GM21717 (cell line): Measurements from ENCODE around the gene TP53INP2.
A peak's percentile ranks its signal among the peaks of the same experiment; 100 is the strongest.
"Not testable (repeated sequence)": the region's sequence is repeated elsewhere in the genome, so short reads cannot be mapped to it uniquely, and the experiment has no call there.

Source experiments
- ATAC-seq: cut with Tn5 transposase; IDR thresholded peaks from one replicate; pipeline ENCODE4 v1.9.1; 2021; ENCODE audit warnings: mild to moderate bottlenecking, moderate library complexity; ENCODE audit not compliant: unreplicated experiment

TP53INP2 gene, protein sequence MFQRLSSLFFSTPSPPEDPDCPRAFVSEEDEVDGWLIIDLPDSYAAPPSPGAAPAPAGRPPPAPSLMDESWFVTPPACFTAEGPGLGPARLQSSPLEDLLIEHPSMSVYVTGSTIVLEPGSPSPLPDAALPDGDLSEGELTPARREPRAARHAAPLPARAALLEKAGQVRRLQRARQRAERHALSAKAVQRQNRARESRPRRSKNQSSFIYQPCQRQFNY

DNA sequence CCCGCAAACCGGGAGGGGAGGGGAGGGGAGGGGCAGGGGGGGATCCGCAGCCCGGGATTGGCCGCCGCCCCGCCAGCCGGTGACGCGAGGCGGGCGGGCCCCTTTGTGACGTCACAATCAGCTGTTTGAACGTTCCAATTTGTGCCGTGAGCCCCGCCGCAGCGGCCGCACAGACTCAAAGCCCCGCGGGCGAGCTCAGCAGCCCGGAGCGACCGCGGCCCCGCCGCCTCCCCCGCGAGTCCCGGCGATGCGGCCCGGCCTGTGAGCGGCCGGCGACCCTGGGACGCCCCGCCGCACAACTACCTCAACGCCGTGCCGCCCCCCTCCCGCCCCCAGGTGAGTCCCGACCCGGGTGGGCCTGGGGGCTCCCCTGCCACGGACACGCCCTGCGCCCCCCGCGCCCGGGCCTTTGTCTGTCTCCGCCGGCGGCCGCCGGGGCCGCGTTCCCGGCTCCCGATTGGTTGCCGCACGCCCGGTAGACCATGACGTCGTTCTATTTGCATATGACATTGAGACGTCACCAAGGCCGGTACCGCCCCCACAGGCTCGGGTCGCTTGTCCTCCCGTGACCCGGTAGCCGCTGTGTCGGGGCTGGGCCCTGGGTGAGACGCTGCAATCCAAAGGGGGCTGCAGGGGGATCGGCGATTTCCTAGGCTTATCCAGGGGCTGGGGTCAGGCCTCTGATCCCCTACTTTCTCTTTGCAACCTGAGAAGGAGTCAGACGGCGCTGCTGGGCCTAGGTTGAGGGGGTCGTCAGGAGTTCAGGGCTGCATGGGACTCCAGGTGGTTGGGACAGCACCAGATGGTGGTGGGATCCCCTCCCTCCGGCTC lies at the start of gene TP53INP2:
Gene TP53INP2 (plus strand): TSS at position 168 of the 831 bp plus-strand sequence. CDS start 4,396 bp downstream, outside the sequence.
- peak; percentile 50 for ATAC-seq

DNA sequence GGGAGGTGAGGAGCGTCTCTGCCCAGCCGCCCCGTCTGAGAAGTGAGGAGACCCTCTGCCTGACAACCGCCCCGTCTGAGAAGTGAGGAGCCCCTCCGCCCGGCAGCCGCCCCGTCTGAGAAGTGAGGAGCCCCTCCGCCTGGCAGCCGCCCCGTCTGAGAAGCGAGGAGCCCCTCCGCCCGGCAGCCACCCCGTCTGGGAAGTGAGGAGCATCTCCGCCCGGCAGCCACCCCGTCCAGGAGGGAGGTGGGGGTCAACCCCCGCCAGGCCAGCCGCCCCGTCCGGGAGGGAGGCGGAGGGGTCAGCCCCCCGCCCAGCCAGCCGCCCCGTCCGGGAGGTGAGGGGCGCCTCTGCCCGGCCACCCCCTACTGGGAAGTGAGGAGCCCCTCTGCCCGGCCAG lies 45.5 kb upstream of the TP53INP2 start:
- not testable (repeated sequence) for ATAC-seq

DNA sequence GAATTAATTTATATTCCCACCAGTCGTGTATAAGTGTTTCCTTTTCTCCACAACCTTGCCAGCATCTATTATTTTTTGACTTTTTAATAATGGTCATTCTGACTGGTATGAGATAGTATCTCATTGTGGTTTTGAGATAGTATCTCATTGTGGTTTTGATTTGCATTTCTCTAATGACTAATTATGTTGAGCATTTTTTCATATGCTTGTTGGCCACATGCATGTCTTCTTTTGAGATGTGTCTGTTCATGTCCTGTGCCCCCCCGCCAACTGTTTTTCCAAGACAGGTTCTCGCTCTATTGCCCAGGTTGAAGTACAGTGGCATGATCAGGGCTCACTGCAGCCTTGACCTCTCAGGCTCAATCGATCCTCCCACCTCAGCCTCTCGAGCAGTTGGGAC lies 42.3 kb upstream of the TP53INP2 start:
- not testable (repeated sequence) for ATAC-seq

DNA sequence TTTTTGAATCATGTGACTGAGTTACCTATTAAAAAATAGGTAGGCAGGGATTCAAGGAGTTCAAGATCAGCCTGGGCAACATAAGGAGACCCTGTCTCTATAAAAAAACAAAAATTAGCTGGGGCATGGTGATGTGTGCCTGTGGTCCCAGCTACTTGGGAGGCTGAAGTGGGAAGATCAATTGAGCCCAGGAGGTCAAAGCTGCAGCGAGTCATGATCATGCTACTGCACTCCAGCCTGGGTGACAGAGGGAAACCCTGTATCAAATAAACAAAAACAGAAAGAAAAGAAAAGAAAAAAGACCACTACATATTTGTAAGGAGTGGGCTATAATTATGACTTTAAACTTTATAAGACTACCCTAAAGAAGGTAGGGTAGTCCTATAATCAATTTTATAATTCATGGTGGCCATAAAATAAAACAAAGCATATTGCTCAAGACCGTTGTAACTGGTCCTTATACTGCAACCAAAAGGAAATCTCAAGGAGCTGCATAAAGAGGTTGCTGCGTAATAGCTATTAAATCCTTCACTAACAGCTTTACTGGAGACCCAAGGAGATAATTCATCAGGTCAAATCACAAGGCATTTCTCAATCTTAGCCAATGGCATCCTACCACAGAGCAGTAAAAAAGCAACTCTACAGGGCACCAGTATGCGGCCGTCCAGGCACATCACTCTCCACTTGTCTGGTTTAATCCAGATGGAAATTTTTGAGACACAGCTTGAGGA lies 40.8 kb upstream of the TP53INP2 start:
- ATAC-seq = no peak

DNA sequence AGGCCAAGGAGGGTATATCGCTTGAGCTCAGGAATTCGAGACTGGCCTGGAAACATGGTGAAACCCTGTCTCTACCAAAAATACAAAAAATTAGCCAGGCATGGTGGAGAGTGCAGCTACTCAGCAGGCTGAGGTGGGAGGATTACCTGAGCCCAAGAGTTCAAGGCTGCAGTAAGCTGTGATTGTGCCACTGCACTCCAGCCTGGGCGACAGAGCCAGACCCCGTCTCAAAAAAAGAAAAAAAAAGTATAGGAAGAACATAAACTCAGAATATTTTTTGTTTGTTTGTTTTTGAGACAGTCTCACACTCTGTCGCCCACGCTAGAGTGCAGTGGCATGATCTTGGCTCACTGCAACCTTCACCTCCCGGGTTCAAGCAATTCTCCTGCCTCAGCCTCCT lies 39.4 kb upstream of the TP53INP2 start:
- ATAC-seq = not testable (repeated sequence)

DNA sequence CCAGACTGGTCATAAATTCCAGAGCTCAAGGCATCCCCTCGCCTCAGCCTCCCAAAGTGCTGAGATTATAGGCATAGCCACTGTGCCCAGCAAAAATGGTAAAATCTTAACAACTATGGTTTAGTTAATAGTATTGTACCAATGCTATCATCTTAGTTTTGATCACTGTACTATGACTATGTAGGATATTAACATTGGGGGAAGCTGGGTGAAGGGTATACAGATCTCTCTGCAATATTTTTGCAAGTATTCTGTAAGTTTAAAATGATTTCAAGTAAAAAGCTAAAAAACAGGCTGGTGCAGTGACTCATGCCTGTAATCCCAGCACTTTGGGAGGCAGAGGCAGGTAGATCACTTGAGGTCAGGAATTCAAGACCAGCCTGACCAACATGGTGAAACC lies 35.0 kb upstream of the TP53INP2 start:
- ATAC-seq = no peak

DNA sequence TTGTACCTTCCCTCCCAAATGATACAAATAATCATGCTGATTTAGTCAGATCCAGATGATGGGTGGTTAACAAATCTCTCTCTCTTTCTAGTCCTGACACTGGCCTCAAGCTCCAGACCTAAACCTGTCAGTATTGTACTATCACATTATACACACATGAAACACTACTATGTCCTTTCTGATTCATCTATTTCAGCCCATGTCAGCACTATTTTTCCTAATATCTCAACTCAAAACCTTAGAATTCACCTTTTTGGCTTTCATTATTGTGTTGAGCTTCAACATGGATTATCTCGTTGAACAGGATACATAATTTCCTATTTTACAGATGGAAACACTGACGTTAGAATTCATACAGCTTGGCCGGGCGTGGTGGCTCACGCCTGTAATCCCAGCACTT lies 30.7 kb upstream of the TP53INP2 start:
- ATAC-seq = no peak

DNA sequence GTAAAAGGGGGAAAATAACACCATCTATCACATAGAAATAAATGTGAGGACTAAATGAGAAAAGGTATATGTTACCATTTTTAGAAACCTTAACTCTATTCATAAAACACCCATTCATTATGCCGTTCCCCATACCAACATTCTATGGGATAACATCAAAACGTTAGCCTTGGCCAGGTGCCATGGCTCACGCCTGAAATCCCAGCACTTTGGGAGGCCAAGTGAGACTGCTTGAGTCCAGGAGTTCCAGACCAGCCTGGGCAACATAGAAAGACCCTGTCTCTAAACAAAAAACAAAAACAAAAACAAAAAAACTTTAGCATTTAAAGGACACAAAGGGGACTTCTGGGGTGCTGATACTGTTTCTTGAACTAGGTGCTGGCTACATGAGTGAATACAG lies 28.6 kb upstream of the TP53INP2 start:
- no peak for ATAC-seq

DNA sequence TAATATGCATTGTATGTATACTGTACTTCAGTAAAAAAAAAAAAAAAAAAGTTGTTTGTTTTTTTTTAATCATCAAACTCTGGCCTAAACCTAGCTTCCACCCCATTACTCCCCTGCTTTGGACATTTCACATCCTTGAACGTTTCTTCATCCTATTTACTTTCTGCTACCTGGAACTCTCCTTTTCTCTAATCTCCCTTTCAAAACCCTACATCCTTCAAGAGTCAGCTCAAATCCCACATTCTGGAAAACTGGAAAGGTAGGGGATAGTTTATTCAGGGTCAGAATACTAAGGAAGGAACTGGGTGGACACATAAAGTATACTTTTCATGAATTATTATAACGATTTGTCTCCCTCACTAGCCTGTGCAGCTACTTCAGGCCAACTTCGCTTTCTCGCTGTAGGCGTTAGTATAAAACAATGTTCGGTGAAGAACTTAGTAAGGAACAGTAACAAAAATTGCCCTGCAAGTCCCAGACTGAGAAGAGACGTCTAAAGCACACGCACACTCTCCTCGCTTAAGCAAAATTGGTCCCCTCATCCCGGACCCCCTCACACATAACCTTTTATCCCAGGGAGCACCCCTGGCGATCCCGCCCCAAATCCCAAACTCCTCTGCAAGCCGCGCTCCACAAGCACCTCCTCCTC lies 28.0 kb upstream of the TP53INP2 start:
- ATAC-seq = no peak

DNA sequence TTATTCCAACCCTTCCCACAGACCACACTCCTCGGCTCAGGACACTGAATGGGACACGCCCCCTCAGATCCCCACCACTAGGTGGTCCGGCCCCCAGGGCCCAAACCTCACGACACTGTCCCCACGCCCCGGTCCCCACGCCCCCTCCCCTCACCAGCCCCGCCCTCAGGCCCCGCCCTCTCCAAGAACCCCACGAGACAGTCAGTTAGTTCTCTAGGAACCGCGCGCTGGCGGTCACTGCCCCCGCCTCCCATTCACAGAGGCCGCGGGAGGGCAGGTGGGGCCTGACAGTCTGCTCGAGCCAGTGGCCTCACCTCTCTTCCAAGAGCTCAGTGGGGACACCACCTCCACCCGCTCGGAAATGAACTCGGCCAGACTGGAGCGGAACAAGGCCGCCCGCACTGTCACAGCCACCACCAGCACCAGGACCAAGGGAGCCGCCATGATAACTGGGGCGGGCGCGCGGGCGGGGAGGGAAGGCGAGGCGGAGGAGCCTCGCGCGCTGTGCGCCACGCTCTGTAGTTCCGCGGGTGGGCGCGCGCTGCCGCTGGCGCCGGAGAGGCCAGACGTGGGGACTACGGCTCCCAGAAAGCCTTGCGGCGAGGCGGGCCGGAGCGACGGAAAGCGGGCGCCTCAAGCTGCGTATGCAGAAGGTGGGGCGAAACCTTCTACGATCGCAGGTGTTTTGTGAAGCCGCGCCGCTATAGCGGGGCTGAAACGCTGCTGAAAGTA lies 27.3 kb upstream of the TP53INP2 start, which contains the start of gene PIGU:
Gene PIGU (minus strand): TSS at position 451 of the 732 bp plus-strand sequence. CDS start 7 bp downstream, at position 444.
- ATAC-seq = peak; percentile 93

DNA sequence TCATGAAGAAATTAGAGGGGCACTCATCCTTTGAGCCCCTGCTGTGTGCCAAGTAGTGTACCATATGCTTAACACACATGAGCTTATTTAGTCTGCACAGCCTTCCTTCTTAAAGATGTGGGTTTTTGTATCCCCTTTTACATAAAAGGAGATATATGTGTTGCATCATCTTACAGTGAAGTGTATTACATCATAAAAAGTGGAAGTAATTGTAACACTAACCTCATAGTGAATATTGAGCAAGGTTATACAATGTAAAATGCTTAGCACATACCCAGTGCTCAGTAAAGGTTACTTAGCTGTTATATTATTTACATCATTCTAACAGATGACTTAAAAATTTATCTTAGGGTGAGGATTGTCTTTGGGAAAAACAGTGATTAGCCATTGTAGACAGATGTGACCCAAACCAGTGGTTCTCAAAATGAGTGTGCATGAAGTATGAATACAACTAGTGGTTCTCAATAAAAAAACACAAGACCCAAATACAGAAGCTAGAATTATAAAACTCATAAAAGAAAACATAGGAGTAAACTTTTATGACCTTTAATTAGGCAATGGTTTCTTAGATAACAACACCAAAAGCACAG lies 23.5 kb upstream of the TP53INP2 start:
- ATAC-seq = no peak

DNA sequence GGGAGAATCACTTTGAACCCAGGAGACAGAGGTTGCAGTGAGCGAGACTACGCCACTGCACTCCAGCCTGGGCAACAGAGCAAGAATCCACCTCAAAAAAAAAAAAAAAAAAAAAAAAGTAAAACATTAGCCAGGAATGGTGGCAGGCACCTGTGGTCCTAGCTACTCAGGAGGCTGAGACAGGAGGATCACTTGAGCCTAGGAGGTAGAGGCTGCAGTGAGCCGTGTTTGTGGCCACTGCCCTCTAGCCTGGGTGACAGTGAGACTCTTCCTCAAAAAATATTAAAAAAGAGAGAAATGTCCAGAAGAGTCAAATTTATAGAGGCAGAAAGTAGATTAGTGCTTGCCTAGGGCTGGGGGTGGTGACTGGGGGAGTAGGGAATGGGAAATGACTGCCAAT lies 20.5 kb upstream of the TP53INP2 start:
- no peak for ATAC-seq

DNA sequence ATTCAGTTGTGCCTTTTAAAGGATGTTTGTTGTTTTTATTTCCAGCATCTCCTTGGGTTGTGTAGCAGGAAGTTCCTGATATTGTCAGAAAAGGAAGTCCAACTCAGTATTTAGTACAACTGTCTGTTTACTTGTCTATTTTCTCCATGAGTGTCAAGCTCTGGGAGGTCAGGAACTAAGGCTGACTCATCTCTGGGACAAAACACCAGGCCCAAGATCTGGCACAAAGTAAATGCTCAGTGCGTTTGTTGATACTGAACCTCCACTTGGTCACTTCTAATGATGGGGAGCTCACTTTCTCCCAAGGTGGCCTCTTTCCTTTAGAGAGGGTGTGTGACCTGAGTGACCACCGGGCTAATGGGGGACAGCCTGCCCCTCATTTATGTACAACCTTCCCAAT lies 14.7 kb upstream of the TP53INP2 start:
- no peak for ATAC-seq

DNA sequence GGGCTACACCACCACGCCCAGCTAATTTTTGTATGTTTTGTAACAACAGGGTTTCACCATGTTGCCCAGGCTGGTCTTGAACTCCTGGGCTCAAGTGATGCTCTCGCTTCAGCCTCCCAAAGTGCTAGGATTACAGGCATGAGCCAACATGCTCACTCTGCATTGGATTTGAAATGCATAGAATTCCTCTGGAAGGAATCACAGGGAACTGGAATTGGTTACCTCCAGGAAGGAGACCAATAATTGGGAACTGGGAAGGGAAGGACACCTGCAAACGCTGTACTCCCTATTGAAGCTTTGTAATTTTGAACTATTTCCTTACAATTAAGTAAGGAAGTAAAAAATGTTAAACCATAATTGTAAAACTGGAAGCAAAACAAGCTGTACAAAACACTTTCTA lies 12.3 kb upstream of the TP53INP2 start:
- ATAC-seq = no peak

DNA sequence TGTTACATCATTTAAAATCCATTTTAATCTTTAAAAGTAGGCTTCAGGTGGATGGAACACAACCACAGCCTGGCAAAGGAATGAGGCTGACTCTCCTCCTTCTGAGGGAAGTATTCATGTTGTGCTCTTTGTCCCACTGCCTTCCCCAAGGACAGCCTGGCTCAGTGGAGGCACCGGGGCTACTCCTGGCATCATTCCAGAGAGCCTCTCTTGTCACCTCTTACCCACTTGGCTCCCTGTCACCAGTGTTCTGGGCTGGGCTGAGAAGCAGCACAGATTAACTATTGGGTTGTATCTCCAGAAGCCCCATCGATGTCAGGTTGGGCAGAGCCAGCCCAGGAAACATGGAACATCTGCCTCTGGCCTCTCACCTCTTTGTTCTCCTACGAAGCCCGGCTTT lies 10.7 kb upstream of the TP53INP2 start:
- no peak for ATAC-seq

DNA sequence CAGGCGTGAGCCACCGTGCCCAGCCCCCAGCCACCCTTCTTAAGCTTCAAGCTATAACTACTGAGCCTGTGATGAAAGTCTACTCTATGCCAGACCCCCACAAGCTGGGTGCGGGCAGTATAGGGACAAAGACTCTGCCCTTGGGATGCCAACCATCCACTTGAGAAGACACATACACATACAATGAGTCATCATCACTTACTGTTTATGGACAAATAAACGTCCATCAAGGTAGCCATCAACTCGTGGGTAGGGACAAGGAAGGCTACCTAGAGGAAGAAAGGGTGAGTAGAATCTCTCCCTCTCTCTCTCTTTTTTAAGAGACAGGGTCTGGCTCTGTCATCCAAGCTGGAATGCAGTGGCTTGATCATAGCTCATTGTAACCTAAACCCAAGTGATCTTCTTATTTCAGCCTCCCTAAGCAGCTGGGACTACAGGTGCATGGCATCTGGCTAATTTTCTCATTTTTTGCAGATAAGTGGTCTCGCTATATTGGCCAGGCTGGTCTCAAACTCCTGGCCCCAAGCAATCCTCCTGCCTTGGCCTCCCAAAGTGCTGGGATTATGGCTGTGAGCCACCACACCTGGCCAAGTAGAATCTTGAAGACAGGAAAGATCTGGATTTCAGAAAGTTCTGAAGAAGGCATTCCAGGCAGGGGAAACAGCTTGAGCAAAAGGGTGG lies 2.6 kb upstream of the TP53INP2 start:
- ATAC-seq = no peak

DNA sequence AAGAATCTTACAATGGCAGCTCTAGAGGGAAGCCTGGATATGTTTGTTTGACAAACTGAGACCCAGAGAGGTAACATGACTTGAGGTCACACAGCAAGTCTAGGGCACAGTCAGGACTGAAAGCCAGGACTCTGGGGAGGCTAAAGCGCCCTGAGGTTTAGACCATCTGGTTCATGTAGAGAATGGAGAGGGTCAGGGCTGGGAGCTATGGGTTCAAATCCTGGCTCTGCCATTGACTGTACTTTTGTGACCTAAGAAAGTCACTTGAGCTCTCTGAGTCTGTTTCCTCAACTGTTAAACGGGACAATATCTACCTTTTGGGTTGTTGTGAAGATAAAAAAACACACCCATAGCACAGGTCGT lies 1.1 kb upstream of the TP53INP2 start:
- ATAC-seq = no peak

DNA sequence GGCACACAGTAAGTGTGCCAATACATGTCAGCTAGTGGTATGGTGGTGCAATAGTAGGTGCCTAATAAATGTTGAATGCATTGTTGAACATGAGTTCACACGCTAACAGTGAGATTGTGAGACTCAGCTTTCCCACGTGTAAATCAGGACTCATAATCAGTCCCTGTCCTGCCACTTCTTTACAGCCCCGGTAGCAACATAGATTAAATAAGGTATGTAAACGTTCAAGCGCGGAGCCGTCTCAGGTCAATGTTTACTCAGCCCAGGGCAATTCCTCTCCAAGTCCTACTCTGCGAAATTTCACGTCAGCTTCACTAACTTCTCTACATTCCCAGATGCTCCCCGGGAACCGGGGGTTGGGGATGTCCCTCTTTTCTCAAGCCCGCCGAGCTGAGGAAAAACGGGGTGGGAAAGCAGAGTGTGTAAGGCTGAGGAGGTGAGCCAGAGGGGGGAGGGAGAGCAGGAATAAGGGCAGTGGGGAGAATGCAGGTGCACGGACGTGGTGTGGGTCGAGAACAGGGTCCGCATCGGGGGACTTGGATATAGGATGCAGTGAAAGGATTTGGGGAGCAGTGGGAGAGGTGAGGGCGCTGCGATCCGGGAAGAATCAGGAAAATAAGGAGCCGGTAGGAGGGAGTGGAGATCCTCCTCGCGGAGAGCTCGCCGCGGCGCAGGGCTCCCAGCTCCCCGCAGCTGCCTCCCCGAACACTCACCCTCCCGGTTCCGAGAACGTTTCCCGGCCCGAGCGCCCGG lies 544 bp upstream of the TP53INP2 start:
- ATAC-seq = no peak

DNA sequence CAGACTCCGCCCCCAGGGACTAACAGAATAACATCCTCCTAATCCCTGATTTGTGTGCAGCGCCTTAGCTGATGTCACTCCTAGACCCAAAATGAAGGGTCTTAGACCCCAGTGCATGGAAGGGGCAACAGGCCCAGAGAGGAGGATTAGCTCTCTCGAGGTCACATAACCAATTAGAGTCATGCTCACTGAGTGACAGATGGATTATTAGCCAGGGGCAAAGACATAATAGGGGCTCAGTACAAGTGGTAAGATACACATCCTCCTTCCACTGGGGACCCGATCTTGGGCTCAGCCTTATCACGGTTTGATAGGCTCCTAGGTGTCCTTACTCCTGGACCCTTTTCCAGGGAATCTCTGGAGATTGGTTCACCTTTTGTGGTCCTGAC lies 858 bp downstream of the TP53INP2 start:
- ATAC-seq = no peak
